ENCODE data around the gene RER1.

DNA sequence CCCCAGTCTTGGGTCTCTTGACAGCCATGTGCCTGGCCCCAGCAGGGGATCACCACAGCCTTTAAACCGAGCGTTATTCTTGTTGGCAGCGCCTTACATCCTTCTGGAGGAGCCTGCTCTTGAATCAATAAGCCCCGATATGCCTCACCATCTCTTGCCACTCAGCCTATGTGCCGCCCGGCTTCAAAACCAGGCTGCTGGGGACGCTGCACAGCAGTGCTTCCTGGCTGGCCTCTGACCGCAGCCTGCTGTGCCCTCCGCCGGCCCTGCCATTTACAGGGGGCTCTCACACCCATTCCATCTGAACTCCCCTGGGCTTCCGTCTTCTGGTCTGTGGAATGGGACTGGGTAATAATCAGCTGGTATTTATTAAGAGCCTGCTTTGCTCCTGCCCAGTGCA lies 23.7 kb downstream of the RER1 start:
- TF ChIP-seq YY1 (IDR thresholded peaks at IDR 0.05; ENCODE audit: insufficient read depth, insufficient read length): no peak
- no peak for TF ChIP-seq SUZ12 (IDR thresholded peaks at IDR 0.05; ENCODE audit: extremely low read depth, insufficient read depth, insufficient read length)
- no peak for TF ChIP-seq ZNF274 (IDR thresholded peaks at IDR 0.05; ENCODE audit: low read depth, low read length)

Measured in NT2/D1 (cell line).